ENCODE data around the gene IGSF21. TPM values are rescaled to one million over a fixed set of nuclear protein-coding genes. Genes with fewer than 3 reads are reported as not detected.

The IGSF21 gene
- polyA plus RNA-seq, 2 of the 4 experiments (the other 2 are of a cell fraction) = not detected

- ATAC-seq (no peak), FAIRE-seq (no peak), DNase-seq (ENCODE audit: low read depth in 1 of 2, low spot score in 1 of 2) (no peak)
- peaks cover 2% of the 10 kb centered on the region; the same call in 1 of the 3 replicates for H3K4me1 ChIP-seq
- CTCF ChIA-PET = interaction anchor here (1.1 kb wide), 1 partner anchor 435 kb away, joined by 3 read pairs; no protein-coding TSS in a partner anchor
- TF ChIP-seq RAD21 (conservative IDR thresholded peaks at IDR 0.05 in 1 of 2, IDR thresholded peaks at IDR 0.05 in 1 of 2) = no peak
- TF ChIP-seq POLR2AphosphoS2 (conservative IDR thresholded peaks at IDR 0.05; ENCODE audit: low read length) = no peak
- no peak for TF ChIP-seq KDM1A (IDR thresholded peaks at IDR 0.05; ENCODE audit: low read depth)
- no peak for TF ChIP-seq NFE2L2 (conservative IDR thresholded peaks at IDR 0.05; ENCODE audit: low read length)
- TF ChIP-seq, protein P1, sequence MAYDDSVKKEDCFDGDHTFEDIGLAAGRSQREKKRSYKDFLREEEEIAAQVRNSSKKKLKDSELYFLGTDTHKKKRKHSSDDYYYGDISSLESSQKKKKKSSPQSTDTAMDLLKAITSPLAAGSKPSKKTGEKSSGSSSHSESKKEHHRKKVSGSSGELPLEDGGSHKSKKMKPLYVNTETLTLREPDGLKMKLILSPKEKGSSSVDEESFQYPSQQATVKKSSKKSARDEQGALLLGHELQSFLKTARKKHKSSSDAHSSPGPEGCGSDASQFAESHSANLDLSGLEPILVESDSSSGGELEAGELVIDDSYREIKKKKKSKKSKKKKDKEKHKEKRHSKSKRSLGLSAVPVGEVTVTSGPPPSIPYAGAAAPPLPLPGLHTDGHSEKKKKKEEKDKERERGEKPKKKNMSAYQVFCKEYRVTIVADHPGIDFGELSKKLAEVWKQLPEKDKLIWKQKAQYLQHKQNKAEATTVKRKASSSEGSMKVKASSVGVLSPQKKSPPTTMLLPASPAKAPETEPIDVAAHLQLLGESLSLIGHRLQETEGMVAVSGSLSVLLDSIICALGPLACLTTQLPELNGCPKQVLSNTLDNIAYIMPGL (CRISPR knock-in tag; IDR thresholded peaks at IDR 0.05; ENCODE audit: borderline replicate concordance) = no peak
- no peak for TF ChIP-seq MAZ (IDR thresholded peaks at IDR 0.05; ENCODE audit: borderline replicate concordance, low read depth, low read length)
- no peak for TF ChIP-seq CEBPB (IDR thresholded peaks at IDR 0.05)
- TF ChIP-seq HES2 (IDR thresholded peaks at IDR 0.05) = no peak
- no peak for TF ChIP-seq NPAS2 (CRISPR knock-in tag; IDR thresholded peaks at IDR 0.05; ENCODE audit: borderline replicate concordance)
- TF ChIP-seq PHF8 (IDR thresholded peaks at IDR 0.05; ENCODE audit: borderline replicate concordance, low read depth) = no peak
- no peak for TF ChIP-seq EHF (CRISPR knock-in tag; IDR thresholded peaks at IDR 0.05)
- no peak for TF ChIP-seq EP300 (IDR thresholded peaks at IDR 0.05)
- no peak for TF ChIP-seq ELK1 (IDR thresholded peaks at IDR 0.05; ENCODE audit: low read depth, low read length)
- TF ChIP-seq NR3C1 (IDR thresholded peaks at IDR 0.05) = no peak
- no peak for TF ChIP-seq CHD4 (IDR thresholded peaks at IDR 0.05; ENCODE audit: borderline replicate concordance)
- TF ChIP-seq MAFK (IDR thresholded peaks at IDR 0.05; ENCODE audit: partially characterized antibody) = no peak
- 54% methylated on average over 4 of the region's 4 CpGs for WGBS (ENCODE audit: missing lambda C conversion rate)
- POLR2A ChIA-PET = no interaction called here
- no peak overlapping the region for H3K4me2 ChIP-seq
- H3K9me3 ChIP-seq = no peaks in the 10 kb centered on the region
- H3K4me3 ChIP-seq = no peak overlapping the region
- no peak overlapping the region for H3K27ac ChIP-seq
These were observed 40.1 kb downstream of the IGSF21 start for GRCh38 chr1:18147672-18148071.

DNA sequence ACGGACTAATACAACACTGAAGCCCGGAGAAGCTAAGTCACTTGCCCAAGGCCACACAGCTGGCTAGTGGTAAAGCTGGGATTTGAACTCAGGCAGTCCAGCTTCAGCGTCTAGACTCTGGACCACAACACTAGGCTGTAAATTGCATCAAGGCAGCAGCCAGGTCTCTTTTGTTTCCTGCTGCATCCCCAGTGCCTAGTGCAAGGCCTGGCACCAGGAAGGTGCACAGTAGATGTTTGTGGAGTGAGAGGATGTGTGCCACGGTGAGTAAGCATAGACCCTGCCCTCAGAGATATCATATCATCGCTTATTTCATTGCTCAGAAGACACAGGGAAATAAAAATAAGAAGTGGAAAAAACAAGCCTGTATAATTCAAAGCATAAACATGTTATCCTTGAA, 40.9 kb downstream of the IGSF21 start:
- Histone ChIP-seq H3K4me3 (no peak overlapping the region), H3K4me1 (peaks cover 2% of the 10 kb centered on the region; the same call in 1 of the 3 replicates), H3K9me3 (no peaks in the 10 kb centered on the region), H3K4me2 (no peak overlapping the region), H3K27ac (no peak overlapping the region)
- ChIA-PET POLR2A (no interaction called here), CTCF (interaction anchor here (1.5 kb wide), 1 partner anchor 98 kb away, joined by 3 read pairs; no protein-coding TSS in a partner anchor)
- TF ChIP-seq BHLHE40 (IDR thresholded peaks at IDR 0.05; ENCODE audit: low read depth, low read length) (no peak), FOSB (CRISPR knock-in tag; IDR thresholded peaks at IDR 0.05) (no peak), ZNF302 (CRISPR knock-in tag; IDR thresholded peaks at IDR 0.05) (no peak), MYC (IDR thresholded peaks at IDR 0.05; ENCODE audit: borderline replicate concordance, low read length) (no peak), HEYL (CRISPR knock-in tag; IDR thresholded peaks at IDR 0.05) (no peak)
- DNase-seq (ENCODE audit: low read depth in 1 of 2, low spot score in 1 of 2) (no peak), FAIRE-seq (no peak), ATAC-seq (no peak)
- WGBS (ENCODE audit: missing lambda C conversion rate) = 25% methylated on average over 5 of the region's 5 CpGs
